Measurements from ENCODE around the gene BRINP1. TPM values are rescaled to one million over a fixed set of nuclear protein-coding genes. Genes with fewer than 3 reads are reported as not detected.

BRINP1 gene
- total RNA-seq, 2 experiments from 2014 or later = not detected

- no peak overlapping the region for H3K27ac ChIP-seq (ENCODE audit: low read depth, low read length, poor library complexity, severe bottlenecking)
- no peaks in the 10 kb centered on the region for H4K20me1 ChIP-seq (ENCODE audit: insufficient read depth, low read length)
- ChIA-PET POLR2A (no interaction called here), CTCF (ENCODE audit: unreplicated experiment) (no interaction called here)
- no peaks in the 10 kb centered on the region for H3K79me2 ChIP-seq (ENCODE audit: insufficient read depth, low read depth, low read length)
- H3K4me3 ChIP-seq (ENCODE audit: low read depth, low read length, poor library complexity, severe bottlenecking) = no peak overlapping the region
- H3K4me2 ChIP-seq (ENCODE audit: low read length) = no peak overlapping the region
- H3K36me3 ChIP-seq (ENCODE audit: insufficient read depth, low read length) = no peaks in the 10 kb centered on the region
- no peaks in the 10 kb centered on the region for H3K4me1 ChIP-seq (ENCODE audit: insufficient read depth, low read length, poor library complexity, severe bottlenecking)
- H3K9me3 ChIP-seq (ENCODE audit: low read length) = no peaks in the 10 kb centered on the region
- H2AFZ ChIP-seq (ENCODE audit: low read length) = no peak overlapping the region
- no TSS peak for BruUV-seq (replicated peaks)
- no peaks in the 10 kb centered on the region for H3K9me2 ChIP-seq (ENCODE audit: insufficient read depth, low read length)
- no peak for DNase-seq (ENCODE audit: low spot score)
- no peak for TF ChIP-seq EZH2phosphoT487 (IDR thresholded peaks at IDR 0.05; ENCODE audit: borderline replicate concordance, low read depth, low read length)
- no peak for TF ChIP-seq CTCF (conservative IDR thresholded peaks at IDR 0.05; ENCODE audit: low read length)
- intact Hi-C loops (cut with micrococcal nuclease; ENCODE audit: unreplicated experiment) = no loop called here
Measured at GRCh38 chr9:119240546-119240945, 128.7 kb downstream of the BRINP1 start.

GRCh38 chr9:119234636-119235035 lies 134.6 kb downstream of the BRINP1 start:
- H4K20me1 ChIP-seq (ENCODE audit: insufficient read depth, low read length) = no peaks in the 10 kb centered on the region
- H3K4me1 ChIP-seq (ENCODE audit: insufficient read depth, low read length, poor library complexity, severe bottlenecking) = no peaks in the 10 kb centered on the region
- intact Hi-C loops (cut with micrococcal nuclease; ENCODE audit: unreplicated experiment) = no loop called here
- no peak overlapping the region for H2AFZ ChIP-seq (ENCODE audit: low read length)
- H3K9me2 ChIP-seq (ENCODE audit: insufficient read depth, low read length) = no peaks in the 10 kb centered on the region
- H3K27ac ChIP-seq (ENCODE audit: low read depth, low read length, poor library complexity, severe bottlenecking) = no peak overlapping the region
- H3K4me2 ChIP-seq (ENCODE audit: low read length) = no peak overlapping the region
- no TSS peak for BruUV-seq (replicated peaks)
- H3K79me2 ChIP-seq (ENCODE audit: insufficient read depth, low read depth, low read length) = no peaks in the 10 kb centered on the region
- H3K36me3 ChIP-seq (ENCODE audit: insufficient read depth, low read length) = no peaks in the 10 kb centered on the region
- no peaks in the 10 kb centered on the region for H3K9me3 ChIP-seq (ENCODE audit: low read length)
- ChIA-PET POLR2A (no interaction called here), CTCF (ENCODE audit: unreplicated experiment) (no interaction called here)
- no peak for TF ChIP-seq EZH2phosphoT487 (IDR thresholded peaks at IDR 0.05; ENCODE audit: borderline replicate concordance, low read depth, low read length)
- no peak for TF ChIP-seq CTCF (conservative IDR thresholded peaks at IDR 0.05; ENCODE audit: low read length)
- no peak for DNase-seq (ENCODE audit: low spot score)
- H3K4me3 ChIP-seq (ENCODE audit: low read depth, low read length, poor library complexity, severe bottlenecking) = no peak overlapping the region

GRCh38 chr9:119227422-119227821 lies 141.8 kb downstream of the BRINP1 start:
- Histone ChIP-seq H3K4me3 (ENCODE audit: low read depth, low read length, poor library complexity, severe bottlenecking) (no peak overlapping the region), H3K4me1 (ENCODE audit: insufficient read depth, low read length, poor library complexity, severe bottlenecking) (no peaks in the 10 kb centered on the region), H3K9me2 (ENCODE audit: insufficient read depth, low read length) (no peaks in the 10 kb centered on the region), H2AFZ (ENCODE audit: low read length) (no peak overlapping the region), H3K4me2 (ENCODE audit: low read length) (no peak overlapping the region), H4K20me1 (ENCODE audit: insufficient read depth, low read length) (no peaks in the 10 kb centered on the region), H3K36me3 (ENCODE audit: insufficient read depth, low read length) (no peaks in the 10 kb centered on the region), H3K27ac (ENCODE audit: low read depth, low read length, poor library complexity, severe bottlenecking) (no peak overlapping the region), H3K9me3 (ENCODE audit: low read length) (no peaks in the 10 kb centered on the region), H3K79me2 (ENCODE audit: insufficient read depth, low read depth, low read length) (no peaks in the 10 kb centered on the region)
- no TSS peak for BruUV-seq (replicated peaks)
- CTCF ChIA-PET (ENCODE audit: unreplicated experiment) = no interaction called here
- no peak for DNase-seq (ENCODE audit: low spot score)
- intact Hi-C loops (cut with micrococcal nuclease; ENCODE audit: unreplicated experiment) = no loop called here
- POLR2A ChIA-PET = interaction anchor here (0.6 kb wide), 2 partner anchors 332 to 1084 kb away, joined by 3 read pairs; no protein-coding TSS in a partner anchor
- TF ChIP-seq EZH2phosphoT487 (IDR thresholded peaks at IDR 0.05; ENCODE audit: borderline replicate concordance, low read depth, low read length) = no peak
- no peak for TF ChIP-seq CTCF (conservative IDR thresholded peaks at IDR 0.05; ENCODE audit: low read length)

Measured in OCI-LY7 (cell line).